C4-2B (cell line): ENCODE measurements around the gene CCDC78.

Source experiments
- H3K27ac ChIP-seq: fragments of 450-650 bp; 2 replicates; pipeline ENCODE4 v1.5.1; 2017
- ZFX ChIP-seq: fragments of 450-650 bp; IDR thresholded peaks from 2 replicates; pipeline ENCODE4 v1.6.1; 2017
- TF ChIP-seq, protein P1 (sequence below): fragments of 450-650 bp; conservative IDR thresholded peaks from 2 replicates; pipeline ENCODE4 v1.5.1; 2017; ENCODE audit warnings: mild to moderate bottlenecking

The CCDC78 gene

DNA sequence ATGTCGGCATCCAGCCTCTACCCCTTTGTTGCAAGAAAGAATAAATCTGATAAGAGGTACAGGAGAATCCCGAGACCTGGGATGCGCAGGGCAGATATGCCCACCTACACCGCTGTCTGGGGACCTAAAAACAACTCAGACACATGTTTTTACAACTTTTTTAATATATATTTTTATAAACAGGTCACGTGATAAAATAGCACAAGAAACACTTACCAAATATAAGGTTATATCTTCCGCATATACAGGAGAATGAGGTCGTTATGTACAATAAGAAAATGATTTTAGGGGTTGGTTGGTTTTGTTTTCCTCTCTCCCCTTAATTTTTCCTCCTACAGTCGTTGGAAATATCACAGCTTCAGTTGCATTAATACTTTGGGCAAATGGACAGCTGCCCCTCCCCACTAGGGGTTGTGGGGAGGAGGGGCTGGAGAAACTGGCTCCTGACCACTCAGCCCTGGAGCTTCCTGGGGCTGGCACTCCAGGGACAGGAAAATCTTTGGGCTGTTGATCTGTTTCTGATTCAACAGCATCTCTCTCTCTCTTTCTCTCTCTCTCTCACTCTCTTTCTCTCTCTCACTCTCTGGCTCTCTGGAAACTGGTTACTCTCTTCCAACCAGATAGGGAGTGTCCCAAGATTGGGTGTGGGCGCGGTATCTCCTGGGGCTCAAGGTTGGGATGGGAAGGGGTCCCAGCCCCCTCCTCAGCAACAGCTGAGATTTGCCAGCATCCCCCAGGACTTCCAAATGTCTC lies 33.7 kb downstream of the CCDC78 start:
- no peak for TF ChIP-seq ZFX
- TF ChIP-seq, protein P1, sequence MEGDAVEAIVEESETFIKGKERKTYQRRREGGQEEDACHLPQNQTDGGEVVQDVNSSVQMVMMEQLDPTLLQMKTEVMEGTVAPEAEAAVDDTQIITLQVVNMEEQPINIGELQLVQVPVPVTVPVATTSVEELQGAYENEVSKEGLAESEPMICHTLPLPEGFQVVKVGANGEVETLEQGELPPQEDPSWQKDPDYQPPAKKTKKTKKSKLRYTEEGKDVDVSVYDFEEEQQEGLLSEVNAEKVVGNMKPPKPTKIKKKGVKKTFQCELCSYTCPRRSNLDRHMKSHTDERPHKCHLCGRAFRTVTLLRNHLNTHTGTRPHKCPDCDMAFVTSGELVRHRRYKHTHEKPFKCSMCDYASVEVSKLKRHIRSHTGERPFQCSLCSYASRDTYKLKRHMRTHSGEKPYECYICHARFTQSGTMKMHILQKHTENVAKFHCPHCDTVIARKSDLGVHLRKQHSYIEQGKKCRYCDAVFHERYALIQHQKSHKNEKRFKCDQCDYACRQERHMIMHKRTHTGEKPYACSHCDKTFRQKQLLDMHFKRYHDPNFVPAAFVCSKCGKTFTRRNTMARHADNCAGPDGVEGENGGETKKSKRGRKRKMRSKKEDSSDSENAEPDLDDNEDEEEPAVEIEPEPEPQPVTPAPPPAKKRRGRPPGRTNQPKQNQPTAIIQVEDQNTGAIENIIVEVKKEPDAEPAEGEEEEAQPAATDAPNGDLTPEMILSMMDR: no peak
- H3K27ac ChIP-seq: no peak overlapping the region

DNA sequence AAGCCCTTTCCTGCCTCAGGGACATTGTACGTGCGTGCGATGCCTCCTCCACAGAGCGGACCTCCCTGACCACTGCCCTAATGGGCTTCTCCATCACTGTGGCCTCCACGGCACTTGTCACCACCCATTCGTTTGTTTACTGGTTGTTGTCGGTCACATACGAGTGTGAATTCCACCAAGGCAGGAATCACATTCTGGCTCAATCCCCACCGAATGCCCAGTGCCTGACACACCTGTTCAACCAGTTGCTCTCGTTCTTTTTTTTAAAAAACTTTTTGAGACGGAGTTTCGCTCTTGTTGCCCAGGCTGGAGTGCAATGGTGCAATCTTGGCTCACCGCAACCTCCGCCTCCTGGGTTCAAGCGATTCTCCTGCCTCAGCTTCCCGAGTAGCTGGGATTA lies 35.0 kb downstream of the CCDC78 start:
- H3K27ac ChIP-seq: peak overlapping the region; percentile 83; the same call in 1 of the 2 replicates

DNA sequence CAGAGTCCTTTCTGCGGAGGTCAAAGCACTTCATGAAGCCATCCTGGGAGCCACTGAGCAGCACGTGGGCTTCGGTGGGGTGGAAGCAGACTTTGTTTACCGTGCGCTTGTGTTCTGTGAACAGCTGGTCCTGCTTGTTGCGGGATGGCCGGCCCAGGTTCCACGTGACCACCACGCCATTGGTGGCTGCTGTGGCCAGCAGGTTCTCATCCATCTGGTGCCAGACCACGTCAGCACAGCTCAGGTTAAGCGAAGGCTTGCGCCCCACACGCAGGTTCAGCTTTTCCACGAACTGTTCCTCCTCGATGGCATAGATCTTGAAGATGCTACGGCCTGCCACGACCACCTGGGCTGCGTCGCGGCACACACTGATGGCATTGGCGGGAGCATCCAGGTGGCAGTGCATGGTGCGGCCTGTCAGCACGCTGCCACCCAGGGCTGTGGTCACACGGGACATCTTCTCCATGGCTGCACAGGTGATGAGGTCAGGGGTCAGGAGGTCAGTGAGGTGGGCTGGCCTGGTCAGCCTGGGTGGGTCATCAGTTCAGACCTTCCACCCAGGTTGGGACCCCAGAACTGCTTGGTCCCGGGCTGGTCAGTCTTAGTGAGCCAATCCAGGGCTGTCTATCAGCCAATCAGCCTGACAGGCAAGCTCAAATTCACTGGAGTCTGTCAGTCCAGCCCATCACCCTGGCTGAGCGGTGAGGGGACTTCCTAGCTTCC lies 36.9 kb downstream of the CCDC78 start:
- TF ChIP-seq, protein P1: no peak
- TF ChIP-seq ZFX: no peak
- H3K27ac ChIP-seq: peak overlapping the region; percentile 83

DNA sequence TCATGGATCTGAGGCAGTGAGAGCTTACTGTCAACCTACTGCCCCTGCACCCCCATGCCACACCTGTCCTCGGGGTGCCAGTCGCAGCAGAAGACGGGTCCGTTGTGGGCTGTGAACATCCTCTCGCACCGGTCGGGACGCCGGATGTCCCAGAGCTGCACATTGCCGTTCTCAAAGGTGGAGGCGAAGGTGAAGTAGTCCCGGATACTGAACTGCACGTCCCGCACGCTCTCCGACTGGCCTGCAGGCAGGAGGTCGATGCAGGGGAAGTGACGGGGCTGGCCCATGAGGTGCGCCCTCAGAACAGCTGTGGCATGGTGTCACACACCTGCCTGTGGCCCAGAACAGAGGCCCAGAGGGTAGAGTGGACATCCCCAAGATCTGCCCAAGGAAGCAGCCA lies 38.7 kb downstream of the CCDC78 start:
- no peak overlapping the region for H3K27ac ChIP-seq
- TF ChIP-seq ZFX: no peak
- TF ChIP-seq, protein P1: no peak

DNA sequence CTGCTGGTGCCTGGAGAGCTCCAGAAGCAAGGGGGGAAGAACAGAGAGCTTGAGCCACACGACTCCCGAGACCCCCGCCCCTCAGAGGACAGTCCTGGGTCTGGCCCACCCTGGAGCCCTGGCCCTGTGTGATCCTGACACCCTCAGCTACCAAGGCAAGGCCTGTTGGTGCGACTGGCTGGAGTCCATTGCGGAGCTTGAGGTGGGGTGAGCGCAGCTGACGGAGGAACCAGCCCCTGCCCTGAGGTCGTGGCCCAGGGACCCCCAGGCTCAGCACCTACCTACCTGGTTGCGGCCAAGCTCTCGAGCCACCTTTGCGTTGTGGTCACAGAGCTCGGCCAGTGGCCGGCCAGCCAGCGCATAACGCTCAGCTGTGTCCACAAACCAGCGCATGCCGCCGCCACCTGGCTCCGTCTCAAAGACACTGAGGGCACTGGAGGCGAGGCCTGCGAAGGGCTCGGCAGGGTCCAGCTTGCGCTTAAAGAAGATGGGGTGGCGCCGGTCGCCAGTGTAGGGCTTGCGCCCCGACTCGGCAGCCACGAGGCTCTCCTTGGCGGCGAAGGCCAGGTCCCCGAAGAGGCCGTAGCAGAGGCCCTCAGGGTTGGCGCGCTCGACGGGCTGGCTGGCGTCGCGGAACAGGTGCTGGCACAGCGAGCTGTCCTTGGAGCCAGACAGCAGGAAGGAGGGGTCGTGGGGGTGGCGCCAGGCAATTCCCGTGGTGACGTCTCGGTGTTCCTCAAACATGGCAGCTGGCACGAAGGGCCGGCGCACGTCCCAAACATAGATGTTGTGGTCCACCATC lies 39.6 kb downstream of the CCDC78 start:
- no peak overlapping the region for H3K27ac ChIP-seq
- TF ChIP-seq ZFX: no peak
- TF ChIP-seq, protein P1: no peak

DNA sequence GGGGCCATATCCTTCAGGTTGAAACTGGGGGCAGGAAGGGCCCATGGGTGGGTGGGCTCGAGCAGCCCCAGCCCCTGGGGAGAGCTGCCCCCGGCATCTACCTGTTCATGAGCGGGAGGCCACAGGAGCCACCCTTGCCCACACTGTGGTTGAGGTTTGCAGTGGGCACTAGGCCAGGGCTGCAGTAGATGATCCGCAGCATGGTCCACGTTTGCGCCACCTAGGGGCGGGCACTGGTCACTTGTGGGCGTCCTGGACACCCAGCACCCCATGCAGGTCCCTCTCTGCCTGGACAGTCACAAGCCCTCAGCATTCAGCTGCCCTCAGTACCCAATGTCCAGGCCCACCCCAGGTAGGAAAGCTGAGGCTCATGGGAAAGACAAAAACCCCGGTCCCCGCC lies 40.3 kb downstream of the CCDC78 start:
- H3K27ac ChIP-seq: peak overlapping the region; percentile 94
- TF ChIP-seq, protein P1: peak; percentile 78
- TF ChIP-seq ZFX: no peak

DNA sequence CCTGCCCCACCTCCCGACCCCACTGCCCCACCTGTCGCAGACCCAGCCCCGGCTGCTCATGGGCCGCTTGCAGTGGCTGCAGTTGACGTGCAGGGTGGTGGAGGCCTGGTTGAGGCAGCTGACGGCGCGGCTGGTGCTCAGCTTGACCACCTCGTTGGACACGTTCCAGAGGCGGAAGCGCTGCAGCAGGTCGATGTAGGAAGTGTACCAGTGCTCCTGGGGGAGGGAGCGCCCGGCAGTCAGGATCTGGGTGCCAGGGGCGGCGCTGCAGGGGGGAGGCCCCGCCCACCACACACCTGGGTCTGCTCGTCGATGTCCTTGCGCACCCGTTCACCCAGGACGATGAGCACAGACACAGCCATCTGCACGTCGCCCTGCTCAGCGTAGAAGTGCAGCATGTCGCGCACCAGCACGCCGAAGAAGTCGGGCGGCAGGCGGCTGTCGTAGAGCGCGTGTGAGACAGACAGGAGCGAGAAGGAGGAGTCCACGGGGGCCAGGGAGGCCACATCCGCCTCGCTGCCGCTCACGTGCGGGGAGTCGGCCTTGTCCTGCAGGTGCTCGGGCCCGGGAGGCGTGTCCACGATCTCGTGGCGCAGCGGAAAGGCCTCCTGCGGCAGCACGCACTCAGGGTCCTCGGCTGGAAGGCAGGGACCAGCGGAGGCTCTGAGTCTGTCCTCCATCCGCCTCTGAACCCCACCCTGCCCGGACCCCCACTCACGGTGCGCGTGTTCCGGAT lies 41.1 kb downstream of the CCDC78 start:
- TF ChIP-seq, protein P1: no peak
- no peak for TF ChIP-seq ZFX
- peak overlapping the region; percentile 94 for H3K27ac ChIP-seq
